GM21447 (cell line): ENCODE data around the gene SGK1.
A peak's percentile ranks its signal among the peaks of the same experiment; 100 is the strongest.
"Not testable (repeated sequence)": the region's sequence is repeated elsewhere in the genome, so short reads cannot be mapped to it uniquely, and the experiment has no call there.

Experiments used
- ATAC-seq: cut with Tn5 transposase; IDR thresholded peaks from one replicate; pipeline ENCODE4 v1.9.1; 2021; ENCODE audit not compliant: unreplicated experiment

Gene SGK1

DNA sequence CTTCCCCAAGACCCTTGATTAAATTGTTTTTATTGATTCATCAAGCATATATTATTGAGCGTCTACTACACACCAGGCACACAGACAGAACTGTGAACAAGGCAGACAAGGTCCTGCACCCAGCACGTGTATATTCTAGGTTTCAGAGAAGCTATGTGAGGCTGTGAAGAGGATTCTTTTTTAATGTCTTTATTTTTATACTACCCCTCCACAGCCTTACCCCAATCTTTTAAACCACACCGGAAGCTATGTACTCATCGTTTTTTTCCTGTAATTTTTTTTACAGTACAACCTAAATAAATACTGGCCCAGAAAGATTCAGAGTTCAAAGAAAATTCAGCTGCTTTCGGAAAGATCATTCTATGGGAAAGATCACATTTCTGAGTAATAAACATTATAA lies 10.0 kb downstream of the SGK1 start:
- no peak for ATAC-seq

DNA sequence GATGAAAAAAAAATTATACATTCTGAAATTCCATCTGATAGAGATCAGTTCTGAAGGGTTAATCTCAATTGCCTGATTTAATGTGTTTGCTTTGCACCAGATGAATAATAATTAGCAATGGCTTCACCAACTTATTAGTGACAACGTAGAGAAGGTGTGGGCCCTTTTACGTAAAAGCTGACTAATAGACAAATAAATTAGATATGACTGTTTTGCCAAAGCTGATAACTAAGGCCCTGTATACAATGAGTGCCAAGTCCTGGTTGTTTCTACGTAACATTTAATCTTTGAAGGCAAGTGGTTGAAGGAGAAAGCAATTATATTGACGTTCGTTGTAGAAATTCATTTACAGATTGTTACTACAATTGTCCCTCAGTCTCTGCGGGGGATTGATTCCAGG lies 10.8 kb downstream of the SGK1 start:
- no peak for ATAC-seq

DNA sequence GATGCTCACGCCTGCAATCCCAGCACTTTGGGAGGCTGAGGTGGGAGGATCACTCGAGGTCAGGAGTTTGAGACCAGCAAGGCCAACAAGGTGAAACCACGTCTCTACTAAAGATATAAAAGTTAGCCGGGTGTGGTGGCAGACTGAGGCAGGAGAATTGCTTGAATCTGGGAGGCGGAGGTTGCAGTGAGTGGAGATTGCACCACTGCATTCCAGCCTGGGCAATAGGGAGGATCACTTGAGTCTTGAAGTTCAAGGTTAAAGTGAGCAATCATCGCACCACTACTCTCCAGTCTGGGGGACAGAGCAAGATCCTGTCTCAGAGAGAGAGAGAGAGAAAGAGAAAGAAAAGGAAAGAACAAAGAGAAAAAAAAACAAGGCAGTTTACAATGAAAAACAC lies 13.5 kb downstream of the SGK1 start:
- ATAC-seq, result not testable (repeated sequence)

DNA sequence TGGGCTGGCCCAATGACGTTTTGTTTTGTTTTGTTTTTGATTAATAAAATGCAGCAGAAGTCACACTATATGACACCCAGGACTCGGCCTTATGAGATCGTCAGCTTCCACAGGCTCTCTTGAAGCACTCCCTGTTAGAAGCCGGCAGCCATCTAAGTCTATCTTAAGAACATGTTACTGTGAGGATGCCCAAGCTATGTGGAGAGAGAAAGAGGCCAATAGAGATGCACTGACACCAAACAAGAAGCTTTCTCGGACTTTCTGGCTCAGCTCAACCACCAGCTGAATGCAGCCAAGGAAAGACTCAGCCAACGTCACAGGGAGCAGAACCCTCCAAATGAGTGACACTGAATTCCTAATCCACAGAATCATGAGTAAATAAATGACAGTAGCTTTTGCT lies 14.0 kb downstream of the SGK1 start:
- no peak for ATAC-seq

DNA sequence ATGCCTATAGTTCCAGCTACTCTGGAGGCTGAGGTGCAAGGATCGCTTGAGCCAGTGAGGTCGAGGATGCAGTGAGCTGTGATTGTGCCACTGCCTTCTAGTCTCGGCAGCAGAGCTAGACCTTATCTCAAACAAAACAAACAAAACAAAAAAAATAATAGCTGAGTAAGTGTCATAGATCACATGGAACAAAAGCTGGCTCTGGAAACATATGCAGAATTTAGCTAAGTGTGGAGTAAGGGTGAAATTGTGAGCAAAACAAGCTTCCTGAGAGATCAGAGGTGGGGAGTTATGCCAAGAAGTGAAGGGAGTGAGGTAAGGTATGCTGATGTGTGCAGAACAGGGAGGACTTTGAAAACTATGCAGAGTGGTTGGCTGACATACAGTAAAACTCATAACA lies 18.7 kb downstream of the SGK1 start:
- ATAC-seq, result no peak

DNA sequence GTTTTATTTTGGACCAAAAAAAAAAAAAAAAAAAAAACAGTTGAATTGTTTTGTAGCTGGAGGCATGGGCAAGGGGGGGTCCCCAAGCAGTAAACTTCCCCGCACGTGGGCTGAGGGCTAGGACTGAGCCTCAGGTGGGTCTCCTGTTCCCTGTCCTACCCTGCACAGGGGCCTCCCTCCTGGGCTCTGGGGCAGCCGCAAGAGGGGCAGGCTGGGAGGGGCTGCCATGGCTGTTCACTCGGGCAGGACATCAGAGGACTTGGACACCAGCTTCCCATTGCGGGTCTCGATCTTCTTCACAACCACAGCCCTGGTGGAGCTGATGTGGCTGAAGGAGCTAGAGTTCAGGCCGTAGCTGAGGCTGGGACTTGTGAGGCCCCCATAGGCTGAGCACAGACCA lies 21.1 kb downstream of the SGK1 start:
- no peak for ATAC-seq

DNA sequence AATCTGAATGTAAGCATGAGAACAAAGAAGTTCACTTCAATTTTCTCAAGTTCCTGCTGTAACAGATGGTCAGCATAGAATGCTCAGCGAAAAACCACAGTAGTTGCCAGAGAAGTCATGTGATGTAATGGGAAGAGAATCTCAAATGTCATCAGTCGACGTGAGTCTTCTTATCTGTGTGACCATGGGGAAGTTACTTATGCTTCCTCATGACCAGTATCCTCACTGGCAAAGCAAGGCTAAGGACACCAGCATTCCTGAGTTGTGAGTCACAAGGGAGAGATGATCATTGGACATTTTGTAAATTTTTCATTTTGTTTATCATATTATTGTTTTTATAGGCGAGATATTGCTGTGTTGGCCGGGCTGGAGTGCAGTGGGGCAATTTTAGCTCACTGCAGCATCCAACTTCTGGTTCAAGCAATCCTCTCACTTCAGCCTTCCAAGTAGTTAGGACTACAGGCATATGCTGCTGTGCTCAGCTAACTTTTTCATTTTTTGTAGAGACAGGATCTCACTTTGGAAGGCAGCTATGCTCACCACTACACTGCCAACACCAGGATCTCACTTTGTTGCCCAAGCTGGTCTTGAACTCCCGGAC lies 21.9 kb downstream of the SGK1 start:
- peak; percentile 77 for ATAC-seq

DNA sequence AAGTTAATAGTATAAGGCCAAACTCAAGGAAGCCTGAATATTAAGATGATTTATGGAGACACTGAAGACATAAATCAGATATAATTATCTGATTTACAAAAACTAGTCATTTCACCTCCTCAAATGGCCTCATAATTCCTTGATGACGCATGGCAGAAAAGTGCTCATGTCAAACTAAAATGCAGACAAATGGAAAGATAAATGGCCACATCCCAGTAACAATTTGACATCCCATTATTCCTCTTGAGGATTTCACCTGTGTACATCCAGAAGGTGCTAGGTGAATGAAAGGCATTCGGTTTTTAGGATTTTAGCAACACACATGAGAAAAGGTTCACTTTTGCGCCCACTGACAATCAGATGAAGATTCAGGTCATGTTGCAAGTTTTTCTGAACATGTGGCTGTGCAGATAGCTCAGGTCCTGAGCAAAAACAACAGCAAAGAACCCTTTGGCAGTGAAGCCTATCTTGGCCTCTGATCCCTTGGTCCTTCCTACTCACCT lies 24.2 kb downstream of the SGK1 start:
- no peak for ATAC-seq

DNA sequence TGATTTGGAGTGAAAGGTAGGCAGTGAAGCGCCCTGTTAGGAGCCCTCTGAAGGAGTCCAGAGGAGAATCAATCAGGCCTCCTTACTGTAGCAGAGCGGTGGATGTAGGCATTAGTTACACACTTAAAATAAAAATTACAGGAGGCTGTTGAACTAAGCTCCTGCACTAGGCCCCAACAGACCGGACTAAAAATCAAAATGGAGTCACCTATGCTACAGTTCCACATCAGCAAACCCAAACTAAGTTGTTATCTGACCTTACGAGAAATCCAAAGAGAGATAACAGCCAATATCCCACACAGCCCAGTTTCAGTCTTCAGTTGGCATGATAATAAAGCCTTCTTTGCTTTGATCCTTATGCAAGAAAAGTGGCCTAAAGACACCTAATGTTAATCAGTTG lies 26.8 kb downstream of the SGK1 start:
- no peak for ATAC-seq

DNA sequence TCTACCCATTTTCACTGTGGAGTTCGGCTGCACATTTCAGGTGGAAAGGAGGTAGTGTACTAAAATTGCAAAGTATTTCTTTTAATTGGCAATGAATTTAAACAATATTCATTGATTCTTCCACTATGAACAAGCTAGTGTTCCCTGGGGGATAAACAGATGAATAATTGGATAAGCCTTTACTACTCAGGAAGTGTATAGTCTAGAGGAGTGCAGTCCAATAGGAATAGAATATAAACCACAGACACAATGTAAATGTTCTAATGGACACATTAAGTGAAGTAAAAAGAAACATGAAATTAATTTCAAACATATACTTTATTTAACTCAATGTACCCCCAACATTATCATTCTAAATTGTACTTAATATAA lies 28.7 kb downstream of the SGK1 start:
- ATAC-seq, result no peak

DNA sequence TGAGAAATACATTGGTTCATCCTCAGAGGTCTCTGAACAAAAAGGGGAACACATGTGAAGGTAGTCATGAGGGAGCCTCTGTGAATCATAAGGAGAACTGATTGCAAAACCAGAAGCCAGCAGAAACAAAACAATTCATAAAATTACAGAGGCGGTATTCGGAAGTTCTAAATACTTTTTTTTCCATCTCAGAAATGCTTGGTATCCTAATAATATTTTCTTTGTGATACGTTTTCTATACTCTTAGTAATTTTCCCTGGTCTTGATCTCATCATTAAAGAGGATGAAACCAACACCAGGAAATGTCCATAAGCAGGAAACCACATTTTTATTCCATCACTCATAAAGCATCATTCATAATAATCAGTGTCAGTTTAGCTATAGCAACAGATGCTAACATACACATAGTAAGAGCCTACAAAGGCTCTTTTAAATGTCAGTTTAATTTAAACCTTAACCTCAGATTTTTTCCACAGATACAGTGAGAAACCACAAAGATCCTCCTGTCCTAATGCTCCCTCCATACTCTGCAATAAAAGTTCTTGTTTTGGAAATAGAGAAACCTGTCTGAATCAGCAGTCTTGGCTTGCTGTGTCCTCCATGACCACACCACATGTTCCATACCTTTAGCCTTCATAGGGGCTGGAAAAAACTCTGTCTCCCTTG lies 29.2 kb downstream of the SGK1 start:
- ATAC-seq, result peak; percentile 67

DNA sequence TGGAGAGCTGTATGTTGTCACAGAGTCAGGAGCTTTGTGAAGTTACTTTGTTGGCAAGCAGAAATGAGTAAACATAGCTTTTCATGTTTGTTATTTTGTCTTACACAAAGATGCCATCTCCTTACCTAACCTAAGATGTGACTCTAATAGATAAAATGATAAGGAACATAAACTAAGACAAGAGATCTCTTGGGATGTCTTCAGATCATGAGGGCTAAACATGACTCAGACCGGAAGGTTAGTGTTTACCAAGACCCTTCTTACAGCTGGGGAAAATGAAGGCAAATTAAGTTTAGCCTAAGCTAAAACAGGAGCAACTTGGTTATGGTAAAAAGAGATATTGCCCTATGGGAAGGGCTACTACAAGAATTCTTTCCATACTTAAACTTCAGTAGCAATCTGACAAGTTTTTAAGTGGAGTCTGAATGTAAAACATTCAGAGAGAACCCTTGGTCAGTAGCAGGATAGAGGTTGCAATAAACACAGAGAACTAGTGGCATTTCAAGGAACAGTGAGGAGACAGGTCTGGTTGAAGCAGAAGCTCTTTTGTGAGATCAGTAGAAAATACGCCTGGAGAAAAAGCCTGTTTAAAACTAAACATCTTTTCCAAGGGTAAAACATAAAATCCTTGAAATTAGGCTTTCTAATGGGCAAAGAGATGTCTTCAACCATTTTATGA lies 29.9 kb downstream of the SGK1 start:
- ATAC-seq, result peak; percentile 39

DNA sequence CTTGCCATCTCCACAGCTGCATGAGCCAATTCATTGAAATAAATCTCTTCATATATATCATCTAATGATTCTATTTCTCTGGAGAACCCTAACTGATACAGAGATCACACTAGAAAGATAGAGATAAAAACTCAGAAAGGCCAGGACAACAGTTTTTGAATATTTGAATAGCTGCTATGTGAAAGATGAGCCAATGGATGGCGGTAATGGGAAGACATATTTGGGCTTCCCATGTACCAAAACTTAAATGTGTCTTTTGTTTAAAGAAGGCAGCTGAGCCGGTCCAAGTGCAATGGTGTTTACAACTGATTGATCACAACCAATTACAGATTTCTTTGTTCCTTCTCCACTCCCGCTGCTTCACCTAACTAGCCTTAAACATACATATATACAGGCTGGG lies 35.1 kb downstream of the SGK1 start:
- no peak for ATAC-seq

DNA sequence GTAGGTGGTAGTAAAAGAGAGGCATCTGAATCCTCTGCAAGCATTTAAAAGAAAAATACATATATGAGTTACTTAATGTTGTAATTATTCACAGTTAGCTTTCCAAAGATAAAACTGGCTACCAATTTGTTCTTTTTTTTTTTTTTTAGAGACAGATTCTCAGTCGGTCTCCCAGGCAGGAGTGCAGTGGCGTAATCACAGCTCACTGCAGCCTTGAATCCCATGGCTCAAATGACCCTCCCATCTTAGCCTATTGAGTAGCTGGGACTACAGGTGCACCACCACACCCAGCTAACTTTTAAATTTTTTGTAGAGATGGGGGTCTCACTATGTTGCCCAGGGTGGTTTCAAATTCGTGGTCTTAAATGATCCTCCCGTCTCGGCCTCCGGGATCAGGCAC lies 36.5 kb downstream of the SGK1 start:
- no peak for ATAC-seq

DNA sequence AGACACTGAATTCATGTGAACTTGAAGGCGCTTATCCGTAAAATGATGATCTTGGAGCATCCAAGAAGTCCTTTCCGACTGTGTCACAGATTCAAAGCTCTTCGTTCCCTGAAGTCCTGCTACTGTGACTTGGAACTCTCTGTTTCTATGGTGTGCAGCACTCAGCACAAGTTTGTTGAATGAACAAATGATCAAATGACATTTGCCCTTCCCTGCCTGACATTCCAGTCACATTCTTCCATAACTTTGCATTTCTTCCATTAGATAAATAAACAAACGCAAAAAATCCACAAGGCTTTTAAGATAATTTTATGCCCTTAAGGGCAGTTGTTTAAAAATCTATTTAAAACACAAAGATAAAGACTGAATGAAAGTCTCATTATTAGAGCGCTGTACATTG lies 39.9 kb downstream of the SGK1 start:
- ATAC-seq, result no peak

DNA sequence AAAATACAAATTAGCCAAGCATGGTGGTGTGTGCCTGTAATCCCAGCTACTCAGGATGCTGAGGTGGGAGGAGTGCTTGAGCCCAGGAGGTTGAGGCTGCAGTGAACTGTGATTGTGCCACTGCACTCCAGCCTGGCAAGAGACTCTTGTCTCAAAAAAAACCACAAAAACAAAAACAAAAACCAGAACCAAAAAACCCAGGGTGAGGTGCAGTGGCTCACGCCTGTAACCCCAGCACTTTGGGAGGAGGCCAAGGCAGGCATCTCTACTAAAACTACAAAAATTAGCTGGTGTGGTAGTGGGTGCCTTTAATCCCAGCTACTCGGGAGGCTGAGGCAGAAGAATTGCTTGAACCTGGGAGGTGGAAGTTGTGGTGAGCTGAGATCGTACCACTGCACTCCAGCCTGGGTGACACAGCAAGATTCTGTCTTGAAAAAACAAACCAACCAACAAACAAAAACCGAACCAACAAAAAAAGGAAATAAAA lies 41.0 kb downstream of the SGK1 start:
- not testable (repeated sequence) for ATAC-seq

DNA sequence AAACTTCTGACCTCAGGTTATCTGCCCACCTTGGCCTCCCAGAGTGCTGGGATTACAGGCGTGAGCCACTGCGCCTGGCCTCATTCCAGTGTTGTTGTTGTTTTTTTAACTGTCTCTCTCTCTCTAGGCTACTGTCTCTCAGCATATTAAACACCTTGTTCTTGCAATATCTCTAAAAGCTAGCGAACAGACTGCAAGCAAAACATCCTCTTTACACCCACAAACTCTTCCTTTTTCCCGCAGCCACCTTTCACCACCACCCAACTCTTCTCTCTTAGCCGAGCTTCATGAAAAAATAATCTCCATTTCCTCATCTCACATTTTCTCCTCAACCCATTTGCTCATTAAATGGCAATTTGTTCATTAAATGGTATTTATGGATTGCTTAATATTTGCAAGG lies 45.5 kb downstream of the SGK1 start:
- no peak for ATAC-seq

DNA sequence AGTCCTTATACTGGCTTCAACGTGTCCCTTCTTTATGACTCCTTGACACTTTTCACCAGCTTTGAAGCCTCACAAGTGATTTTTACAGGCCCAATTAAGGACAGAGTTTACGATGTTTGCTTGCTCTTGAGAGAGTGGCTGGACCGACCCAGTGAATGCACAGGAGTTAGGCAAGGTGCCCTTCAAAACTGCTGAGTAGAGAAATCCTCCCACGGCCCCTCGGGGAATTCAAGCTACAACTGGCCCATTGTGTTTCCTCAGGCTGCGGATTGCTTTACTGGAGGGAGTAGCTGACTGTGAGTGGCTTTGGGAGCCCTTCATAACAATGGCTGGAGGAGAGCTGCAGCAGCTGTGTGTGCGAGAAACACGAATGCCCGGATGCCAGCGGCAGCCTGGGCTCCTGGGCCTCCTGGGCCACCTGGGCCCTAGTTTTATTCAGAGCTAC lies 50.0 kb downstream of the SGK1 start:
- no peak for ATAC-seq

DNA sequence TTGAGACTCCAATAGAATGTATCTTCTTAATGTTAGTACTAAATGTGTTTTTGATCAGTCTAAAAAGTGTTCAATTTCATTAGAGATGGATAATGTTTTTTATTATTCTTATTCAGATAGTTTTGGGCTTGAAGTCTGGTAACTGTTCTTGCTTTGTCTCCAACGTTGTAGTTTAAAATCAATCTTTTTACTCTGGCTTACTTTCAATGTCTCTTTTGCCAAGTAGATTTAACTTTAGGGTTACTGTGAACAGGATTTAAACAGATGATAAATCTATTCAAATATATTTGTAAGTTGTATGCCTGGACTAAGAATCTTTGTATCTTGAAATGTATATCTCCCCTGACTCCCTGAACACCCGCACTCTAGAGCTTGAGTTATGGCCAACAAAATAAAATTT lies 51.1 kb downstream of the SGK1 start:
- no peak for ATAC-seq

DNA sequence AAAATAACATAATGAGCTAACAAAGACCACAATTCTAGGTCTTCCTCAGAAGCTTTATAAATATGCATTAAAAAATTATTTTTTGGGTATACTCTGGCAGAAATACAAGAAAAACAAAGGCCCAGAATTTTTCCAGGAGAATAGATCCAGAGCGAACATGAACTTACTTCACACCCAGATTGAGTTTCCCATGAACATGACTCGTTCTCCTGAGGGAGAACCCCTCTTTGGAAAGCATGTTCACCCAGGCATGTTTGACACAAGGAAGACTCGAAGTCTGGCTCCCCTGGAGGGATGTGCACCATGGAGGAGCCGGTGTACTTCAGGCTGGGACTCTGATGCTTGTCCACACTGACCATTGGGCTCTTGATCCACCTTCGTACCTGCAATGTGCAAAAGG lies 56.1 kb downstream of the SGK1 start:
- no peak for ATAC-seq

DNA sequence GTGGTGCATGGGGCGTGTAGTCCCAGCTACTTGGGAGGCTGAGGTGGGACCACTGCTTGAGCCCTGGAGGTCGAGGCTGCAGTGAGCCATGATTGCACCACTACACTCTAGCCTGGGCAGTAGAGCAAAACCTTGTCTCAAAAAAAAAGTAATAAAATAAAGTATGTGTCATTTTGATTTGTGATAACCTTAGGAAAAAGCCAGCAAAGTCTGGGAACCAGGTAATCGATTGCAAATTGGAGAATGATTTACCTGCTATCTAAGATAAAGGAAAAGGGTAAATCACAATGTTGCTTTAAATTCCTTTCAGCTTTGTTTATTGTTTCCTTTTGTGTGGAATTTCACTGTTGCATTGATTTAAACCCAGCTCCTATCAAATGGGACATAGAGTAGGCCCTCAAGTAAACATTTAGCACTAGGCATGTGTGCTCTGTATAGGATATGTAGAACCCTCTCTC lies 59.0 kb downstream of the SGK1 start:
- no peak for ATAC-seq

DNA sequence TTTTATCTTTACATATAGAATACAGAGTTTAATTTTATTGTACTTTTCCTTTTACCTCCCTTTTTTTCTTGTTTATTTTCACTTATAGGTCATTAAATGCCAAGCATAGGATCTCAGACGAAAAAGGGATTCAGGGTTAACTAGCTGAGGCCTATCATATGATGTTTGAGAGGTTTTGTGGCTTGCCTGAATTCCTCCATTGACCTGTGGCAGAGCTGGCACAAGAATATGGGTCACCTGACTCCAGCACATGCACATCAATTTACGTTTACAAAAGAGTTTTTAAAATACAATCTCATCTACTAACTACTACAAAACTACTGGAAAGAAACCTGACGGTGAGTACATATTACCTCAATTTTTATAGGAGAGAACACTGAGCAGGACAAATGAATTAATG lies 60.4 kb downstream of the SGK1 start:
- no peak for ATAC-seq
